Stomach (tissue), 4 donors: Measurements from ENCODE around the gene ITIH6.
"Not testable (repeated sequence)": the region's sequence is repeated elsewhere in the genome, so short reads cannot be mapped to it uniquely, and the experiment has no call there.

Experiments
- CTCF ChIP-seq, 7 experiments: fragments of 450-650 bp in 4 of 7; fragments of 200-600 bp in 3 of 7; sonication (generic) in 3 of 7; IDR thresholded peaks; one replicate each; pipeline ENCODE4 v1.5.1; 2016 to 2019; ENCODE audit warnings: antibody characterized with exemption in 7 of 7, control low read depth in 2 of 7, mild to moderate bottlenecking in 1 of 7
- EP300 ChIP-seq: sonication (generic); formaldehyde crosslinking; IDR thresholded peaks from one replicate; pipeline ENCODE4 v1.6.1; 2017; ENCODE audit warnings: antibody characterized with exemption
- POLR2A ChIP-seq, 4 donors: fragments of 450-650 bp; IDR thresholded peaks; one replicate each; pipeline ENCODE4 v1.6.1; 2016; ENCODE audit warnings: antibody characterized with exemption in 4 of 4, control low read depth in 2 of 4, mild to moderate bottlenecking in 1 of 4, moderate library complexity in 1 of 4

DNA sequence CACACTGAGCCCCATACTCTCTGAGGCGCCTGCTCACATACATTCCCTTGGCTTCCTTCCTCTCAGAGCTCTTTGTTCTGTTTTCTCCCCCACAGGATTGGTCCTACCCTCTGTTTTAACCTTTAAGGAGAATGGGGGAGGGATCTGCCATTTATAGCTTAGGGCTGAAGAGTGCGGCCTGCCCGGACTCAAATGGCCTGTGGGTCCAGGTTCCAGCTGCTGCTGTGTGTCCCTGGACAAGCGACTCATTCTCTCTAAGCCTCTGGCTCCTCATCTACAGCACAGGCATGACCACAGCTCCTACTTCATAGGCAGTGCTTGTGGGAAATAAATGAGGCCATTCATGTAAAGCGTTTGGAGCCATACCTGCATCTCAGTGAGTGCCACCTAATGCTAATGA, 8.7 kb downstream of the ITIH6 start:
- TF ChIP-seq POLR2A (IDR thresholded peaks at IDR 0.05); CTCF (IDR thresholded peaks at IDR 0.05); EP300: not testable (repeated sequence)
